Brain microvascular endothelial cell (primary cell): ENCODE measurements around the gene MARS1.
A peak's percentile ranks its signal among the peaks of the same experiment; 100 is the strongest.

Experiments
- DNase-seq: peaks from one replicate; pipeline ENCODE4 v3.0.0-alpha.2; 2020
- H3K27ac ChIP-seq: fragments of 250-450 bp; sonication (Bioruptor Pico); 2 replicates; pipeline ENCODE4 v1.5.1; 2020; ENCODE audit warnings: mild to moderate bottlenecking, moderate library complexity
- H3K27me3 ChIP-seq: fragments of 250-450 bp; sonication (Bioruptor Pico); replicated peaks from 2 replicates; pipeline ENCODE4 v1.5.1; 2020; ENCODE audit warnings: mild to moderate bottlenecking
- H3K36me3 ChIP-seq: fragments of 250-450 bp; sonication (Bioruptor Pico); replicated peaks from 2 replicates; pipeline ENCODE4 v1.5.1; 2020; ENCODE audit warnings: mild to moderate bottlenecking
- H3K4me3 ChIP-seq: 2 replicates; pipeline ENCODE4 v1.5.1; 2011; ENCODE audit warnings: low read depth, mild to moderate bottlenecking, control low read depth, low read length, moderate library complexity
- in situ Hi-C: cut with HindIII; loops from 2 replicates; pipeline ENCODE4 v1.10.0; 2017; ENCODE audit warnings: low sequenced_read_pairs, low pct_ligation_motif_present
- TF ChIP-seq, protein P1 (sequence below): IDR thresholded peaks from 2 replicates; pipeline ENCODE4 v1.5.1; 2011; ENCODE audit warnings: low read depth, mild to moderate bottlenecking, moderate library complexity, low read length, control low read depth, inconsistent platforms; ENCODE audit errors: missing control alignments

Gene MARS1

DNA sequence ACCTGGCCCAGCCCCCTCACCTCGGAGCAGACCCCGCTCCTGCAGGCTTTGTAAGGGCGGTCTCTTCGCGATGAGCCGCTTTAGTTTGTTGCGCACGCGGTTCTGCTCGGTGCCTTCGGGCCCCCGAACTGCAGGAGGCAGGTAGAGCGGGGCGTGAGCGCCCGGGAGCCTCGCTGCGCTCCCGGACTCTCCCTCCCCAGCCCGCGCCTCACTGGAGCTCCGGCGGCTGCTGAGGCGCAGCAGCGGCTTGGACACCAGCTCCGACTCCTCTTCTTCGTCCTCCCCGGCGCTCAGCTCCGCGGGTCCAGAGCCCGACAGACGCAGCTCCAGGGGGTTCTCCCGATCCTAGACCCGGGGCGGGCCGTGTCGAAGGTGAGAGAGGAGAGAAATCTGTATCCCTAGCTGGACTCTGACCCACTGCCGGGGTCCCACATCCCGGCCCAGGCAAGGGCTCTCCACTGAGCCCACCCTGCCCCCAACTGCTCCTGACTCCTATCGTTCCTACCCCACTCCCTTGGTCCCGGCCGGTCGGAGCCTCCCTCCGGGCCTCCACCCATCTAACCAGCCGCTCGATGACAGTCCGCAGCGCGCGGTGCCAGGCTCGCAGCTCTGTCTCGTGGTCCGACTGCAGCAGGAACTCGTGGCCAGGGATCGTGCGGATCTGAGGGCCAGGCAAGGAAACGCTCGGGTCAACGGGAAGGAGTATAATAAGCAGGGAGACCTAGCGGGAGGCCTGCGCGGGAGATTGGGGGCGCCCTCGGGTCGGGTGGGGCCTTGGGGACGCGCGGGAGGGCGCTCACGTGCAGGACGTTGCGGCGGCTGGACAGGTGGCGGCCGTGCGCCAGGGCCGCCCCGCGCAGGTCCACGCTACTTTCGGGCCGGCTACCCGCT lies 12.4 kb upstream of the MARS1 start:
- DNase-seq: no peak
- H3K27ac ChIP-seq: no peak overlapping the region
- in situ Hi-C loops: no loop called here
- peak overlapping the region; percentile 29 for H3K4me3 ChIP-seq
- peaks cover 48% of the 10 kb centered on the region for H3K27me3 ChIP-seq
- TF ChIP-seq, protein P1, sequence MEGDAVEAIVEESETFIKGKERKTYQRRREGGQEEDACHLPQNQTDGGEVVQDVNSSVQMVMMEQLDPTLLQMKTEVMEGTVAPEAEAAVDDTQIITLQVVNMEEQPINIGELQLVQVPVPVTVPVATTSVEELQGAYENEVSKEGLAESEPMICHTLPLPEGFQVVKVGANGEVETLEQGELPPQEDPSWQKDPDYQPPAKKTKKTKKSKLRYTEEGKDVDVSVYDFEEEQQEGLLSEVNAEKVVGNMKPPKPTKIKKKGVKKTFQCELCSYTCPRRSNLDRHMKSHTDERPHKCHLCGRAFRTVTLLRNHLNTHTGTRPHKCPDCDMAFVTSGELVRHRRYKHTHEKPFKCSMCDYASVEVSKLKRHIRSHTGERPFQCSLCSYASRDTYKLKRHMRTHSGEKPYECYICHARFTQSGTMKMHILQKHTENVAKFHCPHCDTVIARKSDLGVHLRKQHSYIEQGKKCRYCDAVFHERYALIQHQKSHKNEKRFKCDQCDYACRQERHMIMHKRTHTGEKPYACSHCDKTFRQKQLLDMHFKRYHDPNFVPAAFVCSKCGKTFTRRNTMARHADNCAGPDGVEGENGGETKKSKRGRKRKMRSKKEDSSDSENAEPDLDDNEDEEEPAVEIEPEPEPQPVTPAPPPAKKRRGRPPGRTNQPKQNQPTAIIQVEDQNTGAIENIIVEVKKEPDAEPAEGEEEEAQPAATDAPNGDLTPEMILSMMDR: no peak
- H3K36me3 ChIP-seq: no peaks in the 10 kb centered on the region

DNA sequence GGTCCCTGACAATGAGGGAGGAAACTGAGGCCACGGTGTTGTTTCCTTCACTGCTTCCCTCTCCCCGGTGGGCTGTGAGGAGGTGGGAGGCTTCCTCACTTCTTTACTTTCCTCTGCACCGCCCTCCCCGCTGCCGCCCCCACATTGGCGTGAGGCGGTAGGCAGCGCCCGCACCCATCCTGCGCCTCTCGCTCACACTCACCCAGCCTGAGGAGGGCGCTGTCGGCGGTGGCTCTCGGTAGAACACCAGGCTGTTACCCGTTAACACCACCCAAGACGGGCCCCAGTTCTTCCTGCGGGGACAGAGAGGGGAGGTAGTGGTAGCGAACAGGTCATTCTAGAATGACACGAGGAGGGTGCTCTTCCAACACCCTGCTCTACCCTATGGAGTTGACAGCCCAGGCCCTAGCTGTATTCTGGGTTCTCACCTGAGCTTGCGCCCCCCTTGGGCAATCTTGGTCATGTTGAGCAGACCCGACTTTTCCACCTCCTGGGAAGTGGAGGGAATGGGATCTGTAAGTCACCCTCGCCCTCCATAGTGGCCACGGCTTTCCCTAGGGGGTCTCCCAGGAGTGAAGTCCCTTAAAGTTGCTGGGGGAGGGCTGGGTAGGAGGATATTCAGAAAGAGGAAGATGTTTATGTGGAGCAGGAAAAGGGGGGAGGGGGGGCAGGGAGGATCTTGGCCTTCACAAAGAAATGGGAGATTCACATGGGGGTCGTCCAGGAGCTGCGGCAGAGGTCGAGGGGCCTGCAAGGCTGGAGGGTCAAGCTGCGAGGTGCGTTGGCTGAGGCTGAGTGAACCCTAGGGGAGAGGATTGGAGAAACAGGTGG lies 11.5 kb upstream of the MARS1 start:
- Histone ChIP-seq H3K36me3 (no peaks in the 10 kb centered on the region), H3K27me3 (peaks cover 47% of the 10 kb centered on the region), H3K27ac (no peak overlapping the region), H3K4me3 (no peak overlapping the region)
- TF ChIP-seq, protein P1: peak; percentile 45
- DNase-seq: no peak
- in situ Hi-C loops: no loop called here

DNA sequence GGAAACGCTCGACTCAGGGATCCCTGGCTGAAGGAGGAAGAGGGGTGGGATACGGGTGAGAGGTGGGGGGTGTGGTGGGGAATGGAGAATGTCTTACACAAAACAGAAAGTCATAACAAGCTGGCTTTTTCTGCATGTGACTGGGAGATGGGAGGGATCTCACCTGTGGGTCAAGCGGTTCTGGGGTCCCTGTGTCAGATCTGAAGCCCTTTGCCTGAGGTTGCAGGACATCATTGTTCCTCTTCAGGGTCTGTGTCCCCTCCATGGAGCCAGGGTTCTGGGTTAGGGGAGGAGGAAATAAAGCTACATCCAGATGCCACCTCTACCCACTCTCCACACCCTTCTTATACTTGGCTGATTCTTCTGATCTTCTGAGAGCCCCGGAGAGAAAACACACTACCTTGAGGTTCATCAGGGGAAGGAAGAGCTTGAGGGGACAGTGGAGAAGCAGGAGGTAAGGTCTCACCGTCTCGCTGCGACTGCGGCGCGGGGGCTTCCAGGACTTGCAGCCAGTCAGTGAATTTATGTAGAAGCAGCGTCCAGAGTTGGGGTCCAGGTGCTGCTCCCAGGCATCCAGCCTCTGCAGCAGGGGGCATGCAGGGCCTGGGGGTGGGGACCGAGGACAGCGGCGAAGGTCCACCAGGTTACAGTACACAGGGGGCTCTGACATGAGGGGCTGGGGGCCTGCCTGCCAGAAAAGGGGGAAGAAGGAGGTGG lies 10.7 kb upstream of the MARS1 start:
- TF ChIP-seq, protein P1: no peak
- no peak for DNase-seq
- in situ Hi-C loops: no loop called here
- Histone ChIP-seq H3K27ac (no peak overlapping the region), H3K36me3 (no peaks in the 10 kb centered on the region), H3K4me3 (no peak overlapping the region), H3K27me3 (peaks cover 42% of the 10 kb centered on the region)

DNA sequence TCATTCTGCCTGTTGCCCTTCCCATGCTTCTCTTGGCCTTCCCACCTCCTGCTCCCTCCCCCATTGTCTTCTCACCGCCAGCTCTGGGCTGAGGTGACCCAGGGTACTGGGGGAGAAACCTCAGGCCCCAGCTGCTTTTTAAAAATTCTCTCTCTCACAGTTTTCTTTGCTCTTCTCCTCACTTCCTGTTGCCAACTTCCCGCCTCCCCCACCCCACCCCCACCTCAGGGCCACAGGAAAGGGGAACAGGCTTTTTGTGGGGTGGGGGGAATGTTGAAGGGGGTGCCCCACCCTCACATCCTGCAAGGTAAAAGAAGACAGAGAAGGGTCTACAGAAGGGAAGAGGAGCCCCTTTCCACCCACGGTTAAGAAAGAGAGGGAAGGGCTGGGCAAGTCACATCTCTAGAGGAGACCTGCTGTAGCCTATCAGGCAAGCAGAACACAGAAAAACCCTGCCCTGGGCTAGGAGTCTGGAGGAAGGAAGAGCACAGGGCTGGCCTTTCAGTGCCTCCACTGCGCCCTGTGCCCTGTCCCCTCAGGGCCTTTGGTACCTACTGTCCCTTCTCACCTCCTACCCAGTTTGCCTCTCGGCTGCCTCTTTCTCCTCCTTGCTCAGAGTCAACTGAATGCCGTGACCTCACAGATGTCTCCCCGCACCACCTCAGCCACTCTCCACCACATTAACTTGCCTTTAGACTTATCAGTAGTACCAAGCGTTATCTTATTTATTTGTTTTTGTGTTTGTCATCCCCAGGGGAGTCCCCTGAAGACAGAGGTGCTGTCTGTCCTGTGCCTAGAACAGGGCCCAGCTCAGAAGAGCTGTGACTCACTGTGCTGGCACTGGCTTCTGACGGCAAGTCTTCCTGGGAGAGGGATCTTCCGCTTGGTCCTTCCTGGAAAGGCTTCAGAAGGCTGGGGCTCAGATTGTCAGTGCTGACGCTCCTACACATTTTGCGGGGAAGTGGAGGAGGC lies 9.9 kb upstream of the MARS1 start:
- in situ Hi-C loops: no loop called here
- Histone ChIP-seq H3K4me3 (no peak overlapping the region), H3K27me3 (peaks cover 35% of the 10 kb centered on the region), H3K36me3 (no peaks in the 10 kb centered on the region), H3K27ac (no peak overlapping the region)
- TF ChIP-seq, protein P1: no peak
- no peak for DNase-seq

DNA sequence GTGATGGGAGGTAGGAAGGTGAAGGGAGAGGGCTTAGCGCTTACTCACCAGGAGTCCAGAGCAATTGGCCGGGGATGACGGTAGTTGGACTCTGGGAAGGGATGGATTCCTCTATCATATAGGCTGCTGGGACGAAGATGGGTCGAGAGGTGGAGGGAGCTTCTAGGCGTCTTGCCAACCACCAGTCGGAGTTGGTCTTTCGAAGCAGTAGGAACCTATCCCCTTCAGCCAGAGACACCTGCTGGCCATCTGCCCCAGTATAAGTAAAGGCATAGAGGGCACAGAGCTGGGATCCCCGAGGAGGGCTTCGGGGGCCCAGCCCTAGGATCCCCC lies 8.9 kb upstream of the MARS1 start:
- Histone ChIP-seq H3K27ac (no peak overlapping the region), H3K4me3 (no peak overlapping the region), H3K36me3 (no peaks in the 10 kb centered on the region), H3K27me3 (peaks cover 24% of the 10 kb centered on the region)
- no peak for DNase-seq
- in situ Hi-C loops: no loop called here
- TF ChIP-seq, protein P1: no peak
